Right lobe of liver (tissue), 6 donors: ENCODE measurements around the gene CPSF3. TPM values are rescaled to one million over a fixed set of nuclear protein-coding genes. Genes with fewer than 3 reads are reported as not detected.

Experiments used
- ATAC-seq, 4 donors: fragments of 200-7000 bp; cut with Tn5 transposase; one replicate each; pipeline ENCODE4 v1.9.1; 2020; ENCODE audit warnings: mild to moderate bottlenecking in 4 of 4, moderate library complexity in 4 of 4
- DNase-seq, 3 donors: peaks; one replicate each; pipeline ENCODE4 v3.0.0-alpha.2; 2020
- H3K27ac ChIP-seq, 3 donors: fragments of 200-600 bp; one replicate each; pipeline ENCODE4 v1.8.0; 2022
- H3K27me3 ChIP-seq, 2 donors: fragments of 200-600 bp; one replicate each; pipeline ENCODE4 v1.8.0; 2022
- H3K36me3 ChIP-seq, 4 donors: fragments of 200-600 bp; sonication (generic) in 1 of 4; one replicate each; pipeline versions ENCODE4 v1.5.1 to v1.8.0; 2017 to 2022; ENCODE audit warnings: control low read depth in 1 of 4
- H3K4me1 ChIP-seq, 4 donors: fragments of 200-600 bp; sonication (generic) in 1 of 4; one replicate each; pipeline versions ENCODE4 v1.5.1 to v1.8.0; 2017 to 2022; ENCODE audit warnings: control low read depth in 1 of 4
- H3K4me3 ChIP-seq, 3 donors: fragments of 200-600 bp; one replicate each; pipeline ENCODE4 v1.8.0; 2022
- H3K9me3 ChIP-seq, 4 donors: fragments of 200-600 bp; sonication (generic) in 1 of 4; one replicate each; pipeline versions ENCODE4 v1.5.1 to v1.8.0; 2017 to 2022; ENCODE audit warnings: control low read depth in 1 of 4
- CTCF ChIP-seq, 4 donors: fragments of 200-600 bp in 3 of 4; fragments of 450-650 bp in 1 of 4; IDR thresholded peaks; one replicate each; pipeline versions ENCODE4 v1.5.1 to v1.8.0; 2016 to 2022; ENCODE audit warnings: antibody characterized with exemption in 4 of 4, mild to moderate bottlenecking in 2 of 4
- POLR2A ChIP-seq: fragments of 450-650 bp; IDR thresholded peaks from one replicate; pipeline ENCODE4 v1.6.1; 2017; ENCODE audit warnings: antibody characterized with exemption, mild to moderate bottlenecking
- WGBS: methylation state at CpG from one replicate; pipeline ENCODE4 v1.1.6; 2018; ENCODE audit warnings: low coverage, low lambda C conversion rate; ENCODE audit not compliant: insufficient coverage; ENCODE audit errors: missing lambda C conversion rate; 5-methylcytosine and 5-hydroxymethylcytosine counted together
- intact Hi-C, 2 donors: fragments of 100-400 bp; cut with DNase I; formaldehyde crosslinking; loops; one replicate each; pipeline versions ENCODE4 v1.11.2 to v1.14.1; 2022
- total RNA-seq, 6 experiments: library from RNA; depleted of rRNA in 2 of 6; stranded (reverse); fragments of >200 nt in 2 of 6; fragmentation: NEBNext Ultra II Directional in 3 of 6; extraction: Animal tissue kit (Norgen Biotek cat#: 25700) in 3 of 6; gene quantifications; one replicate each; pipeline versions ENCODE4 v1.1.0 to v1.2.4, GENCODE V29; 2016 to 2023
- donor health status: DM: no; HTN: yes; CAD: no.
- donor health status: DM: no; HTN: no; CAD: no.
- donor health status: DM: no; HTN: no; CAD: no.
- donor health status: DM: no; HTN: yes; CAD: no.
- donor health status: DM: no; HTN: yes; CAD: no.

Gene CPSF3
- total RNA-seq, 6 experiments from 2014 or later, result 10.6 to 21.2 (median 11.7) TPM

DNA sequence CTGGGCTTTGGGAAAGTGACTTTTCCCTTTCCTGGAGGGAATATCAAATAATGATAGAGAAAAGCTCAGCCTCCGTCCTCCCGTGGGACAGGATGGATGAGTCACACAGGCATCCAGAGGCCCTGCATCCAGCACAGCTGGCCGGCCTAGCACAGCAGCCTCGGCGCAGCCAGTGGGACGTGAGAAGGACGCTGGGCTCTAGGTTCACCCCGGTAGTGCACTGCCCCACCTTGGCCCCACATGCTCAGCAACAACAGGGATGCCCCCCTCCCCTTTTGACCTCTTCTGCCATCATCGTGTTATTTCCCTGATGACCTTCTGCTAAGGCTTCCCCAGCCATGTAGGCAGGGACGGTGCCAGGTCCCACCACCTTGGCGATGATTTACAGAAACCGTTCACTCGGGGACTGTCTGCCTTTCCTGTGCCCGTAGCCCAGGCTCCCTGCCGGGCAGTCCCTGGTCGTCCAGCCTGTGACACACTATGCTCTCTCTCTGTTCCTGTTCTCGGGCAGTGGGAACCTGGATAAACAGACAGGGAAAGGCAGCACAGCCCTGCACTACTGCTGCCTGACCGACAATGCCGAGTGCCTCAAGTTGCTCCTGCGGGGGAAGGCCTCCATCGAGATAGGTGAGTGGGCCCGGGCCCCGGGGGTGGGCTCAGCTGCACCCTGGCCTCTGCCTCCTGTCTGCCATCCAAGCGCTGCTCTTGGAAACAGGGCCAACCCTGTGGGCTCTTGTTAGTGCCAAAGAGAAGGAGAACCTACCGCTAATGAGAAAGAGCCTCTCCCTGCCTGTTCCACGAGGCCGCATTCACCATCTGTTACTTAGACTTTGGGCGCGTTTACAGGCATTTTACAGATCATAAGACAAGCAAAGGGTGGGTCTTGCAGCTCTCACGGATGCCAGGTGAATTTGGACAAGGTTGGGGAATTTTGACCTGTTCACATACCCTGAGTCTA is 44.7 kb upstream of the CPSF3 start:
- no peaks in the 10 kb centered on the region for H3K36me3 ChIP-seq
- intact Hi-C loops, result loop anchor here in 1 of 2 donors (10.0 kb wide), 1 partner anchor 234 kb away; no protein-coding TSS in a partner anchor
- H3K4me1 ChIP-seq, result peaks cover 0 to 2% (median 0%) of the 10 kb centered on the region in 4 donors
- WGBS, result 81% methylated on average over 10 of the region's 30 CpGs
- ATAC-seq, result peak; percentile 31 to 86 (median 64)
- no peak overlapping the region for H3K27ac ChIP-seq
- TF ChIP-seq CTCF (IDR thresholded peaks at IDR 0.05) (no peak), POLR2A (no peak)
- no peak overlapping the region for H3K4me3 ChIP-seq
- no peak for DNase-seq
- H3K9me3 ChIP-seq, result no peaks in the 10 kb centered on the region
- no peaks in the 10 kb centered on the region for H3K27me3 ChIP-seq

DNA sequence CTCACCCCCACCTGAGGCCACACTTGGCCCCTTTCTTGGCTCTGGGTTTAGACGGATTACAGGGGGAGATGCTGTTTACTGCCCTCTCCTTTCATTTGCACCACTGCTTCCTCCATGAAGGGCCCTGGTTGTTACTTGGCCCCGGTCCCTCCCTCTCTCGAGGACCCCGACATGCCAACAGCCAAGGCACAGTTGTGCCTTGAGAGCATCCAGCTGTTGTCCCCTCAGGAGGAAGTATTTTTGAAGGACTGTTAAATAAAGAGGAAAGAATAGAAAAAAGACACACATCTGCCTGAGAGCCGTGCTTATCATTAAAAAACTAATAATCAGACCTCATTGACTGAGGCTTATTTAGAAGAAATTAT is 44.1 kb upstream of the CPSF3 start:
- no peaks in the 10 kb centered on the region for H3K4me1 ChIP-seq
- no peaks in the 10 kb centered on the region for H3K36me3 ChIP-seq
- no peaks in the 10 kb centered on the region for H3K27me3 ChIP-seq
- DNase-seq (no peak), ATAC-seq (no peak)
- intact Hi-C loops, result loop anchor here in 1 of 2 donors (10.0 kb wide), 1 partner anchor 235 kb away; no protein-coding TSS in a partner anchor
- H3K4me3 ChIP-seq, result no peak overlapping the region
- WGBS, result 85% methylated on average over 5 of the region's 5 CpGs
- TF ChIP-seq CTCF (IDR thresholded peaks at IDR 0.05) (no peak), POLR2A (no peak)
- H3K9me3 ChIP-seq, result no peaks in the 10 kb centered on the region
- no peak overlapping the region for H3K27ac ChIP-seq

DNA sequence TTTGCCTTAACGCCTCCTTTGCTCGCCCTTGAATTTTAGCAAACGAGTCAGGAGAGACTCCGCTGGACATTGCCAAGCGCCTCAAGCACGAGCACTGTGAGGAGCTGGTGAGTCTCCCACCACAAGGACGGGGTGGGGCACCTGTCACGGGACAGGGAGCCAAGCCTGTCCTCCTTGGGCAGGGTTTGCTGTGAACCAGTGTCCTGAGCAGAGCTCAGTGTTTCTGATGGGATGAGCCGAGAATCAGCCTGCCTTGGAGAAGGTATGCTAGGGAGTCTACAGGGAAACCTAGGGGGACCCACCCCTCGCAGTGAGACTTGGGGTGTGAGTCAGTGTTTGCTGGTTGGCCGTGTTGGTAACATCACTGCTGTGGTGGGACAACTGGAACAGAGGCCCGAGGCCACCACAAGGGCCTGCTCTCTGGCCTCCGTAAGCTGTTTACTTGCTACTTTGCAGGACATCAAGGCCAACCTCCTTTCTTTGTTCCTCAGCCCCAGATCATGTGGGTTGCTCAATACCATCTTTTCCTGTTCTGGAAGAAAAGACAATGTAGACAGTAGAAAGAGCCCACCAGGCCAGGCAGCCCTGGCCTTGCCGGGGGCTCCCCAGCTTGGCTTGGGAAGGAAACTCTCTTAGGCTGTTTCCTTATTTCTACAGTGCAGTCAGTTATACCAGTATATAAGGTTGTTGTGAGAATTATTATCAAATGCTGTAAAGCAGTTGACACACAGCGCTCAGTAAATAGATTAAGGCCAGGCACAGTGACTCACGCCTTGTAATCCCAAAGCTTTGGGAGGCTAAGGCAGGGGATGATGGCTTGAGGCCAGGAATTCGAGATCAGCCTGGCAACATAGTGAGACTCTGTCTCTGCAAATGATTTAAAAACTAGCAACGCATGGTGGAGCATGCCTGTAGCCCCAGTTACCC is 42.5 kb upstream of the CPSF3 start:
- no peak for TF ChIP-seq POLR2A
- TF ChIP-seq CTCF (IDR thresholded peaks at IDR 0.05), result no peak
- ATAC-seq, result peak in 1 of 4 donors; percentile 19
- Histone ChIP-seq H3K27me3 (no peaks in the 10 kb centered on the region), H3K27ac (no peak overlapping the region), H3K4me3 (no peak overlapping the region), H3K4me1 (no peaks in the 10 kb centered on the region), H3K9me3 (no peaks in the 10 kb centered on the region), H3K36me3 (no peaks in the 10 kb centered on the region)
- no peak for DNase-seq
- intact Hi-C loops, result no loop called here
- 80% methylated on average over 14 of the region's 18 CpGs for WGBS

- no peaks in the 10 kb centered on the region for H3K27me3 ChIP-seq
- intact Hi-C loops, result no loop called here
- no peaks in the 10 kb centered on the region for H3K9me3 ChIP-seq
- ATAC-seq (no peak), DNase-seq (no peak)
- no peak overlapping the region for H3K27ac ChIP-seq
- no peaks in the 10 kb centered on the region for H3K4me1 ChIP-seq
- no peak for TF ChIP-seq CTCF (IDR thresholded peaks at IDR 0.05)
- TF ChIP-seq POLR2A, result no peak
- 87% methylated on average over 6 of the region's 6 CpGs for WGBS
- no peaks in the 10 kb centered on the region for H3K36me3 ChIP-seq
- no peak overlapping the region for H3K4me3 ChIP-seq
These were observed 40.7 kb upstream of the CPSF3 start for GRCh38 chr2:9382604-9383235.
